ENCODE measurements around the gene UNC5B. TPM values are rescaled to one million over a fixed set of nuclear protein-coding genes. Genes with fewer than 3 reads are reported as not detected.
"Not testable (repeated sequence)": the region's sequence is repeated elsewhere in the genome, so short reads cannot be mapped to it uniquely, and the experiment has no call there.

The UNC5B gene
- total RNA-seq, 1 donor from 2014 or later, result 3.7 TPM

DNA sequence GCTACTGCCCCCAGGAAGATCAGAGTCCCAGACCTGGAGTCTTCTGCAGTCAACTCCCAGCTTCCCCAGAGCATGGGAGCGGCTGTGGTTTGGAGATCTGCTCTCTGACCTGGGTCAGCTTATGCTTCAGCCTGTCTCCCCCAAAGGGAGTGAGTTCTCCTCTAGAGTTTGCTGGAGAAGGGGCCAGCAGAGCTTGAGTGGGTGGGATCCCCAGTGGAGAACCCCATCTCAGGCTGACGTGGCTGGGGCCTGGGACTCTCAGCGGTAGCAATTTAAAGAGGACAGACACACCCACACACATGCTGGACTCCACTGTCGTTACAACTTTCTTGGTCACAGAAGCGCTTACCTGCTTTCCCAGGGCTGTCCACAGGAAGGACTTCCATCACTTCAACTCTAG is 6.3 kb downstream of the UNC5B start:
- no peak for DNase-seq (ENCODE audit: low spot score, unreplicated experiment)
- H3K27ac Mint-ChIP-seq, result no peak overlapping the region
- H3K4me3 Mint-ChIP-seq (ENCODE audit: low read depth), result no peak overlapping the region
- H3K27me3 Mint-ChIP-seq, result peaks cover 41% of the 10 kb centered on the region
- peaks cover 21% of the 10 kb centered on the region for H3K4me1 Mint-ChIP-seq (ENCODE audit: low read depth)
- H3K36me3 Mint-ChIP-seq (ENCODE audit: insufficient read depth), result no peaks in the 10 kb centered on the region
- no peaks in the 10 kb centered on the region for H3K9me3 Mint-ChIP-seq (ENCODE audit: low read depth)
- TF ChIP-seq, protein P1, sequence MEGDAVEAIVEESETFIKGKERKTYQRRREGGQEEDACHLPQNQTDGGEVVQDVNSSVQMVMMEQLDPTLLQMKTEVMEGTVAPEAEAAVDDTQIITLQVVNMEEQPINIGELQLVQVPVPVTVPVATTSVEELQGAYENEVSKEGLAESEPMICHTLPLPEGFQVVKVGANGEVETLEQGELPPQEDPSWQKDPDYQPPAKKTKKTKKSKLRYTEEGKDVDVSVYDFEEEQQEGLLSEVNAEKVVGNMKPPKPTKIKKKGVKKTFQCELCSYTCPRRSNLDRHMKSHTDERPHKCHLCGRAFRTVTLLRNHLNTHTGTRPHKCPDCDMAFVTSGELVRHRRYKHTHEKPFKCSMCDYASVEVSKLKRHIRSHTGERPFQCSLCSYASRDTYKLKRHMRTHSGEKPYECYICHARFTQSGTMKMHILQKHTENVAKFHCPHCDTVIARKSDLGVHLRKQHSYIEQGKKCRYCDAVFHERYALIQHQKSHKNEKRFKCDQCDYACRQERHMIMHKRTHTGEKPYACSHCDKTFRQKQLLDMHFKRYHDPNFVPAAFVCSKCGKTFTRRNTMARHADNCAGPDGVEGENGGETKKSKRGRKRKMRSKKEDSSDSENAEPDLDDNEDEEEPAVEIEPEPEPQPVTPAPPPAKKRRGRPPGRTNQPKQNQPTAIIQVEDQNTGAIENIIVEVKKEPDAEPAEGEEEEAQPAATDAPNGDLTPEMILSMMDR (IDR thresholded peaks at IDR 0.05; ENCODE audit: unreplicated experiment), result no peak

DNA sequence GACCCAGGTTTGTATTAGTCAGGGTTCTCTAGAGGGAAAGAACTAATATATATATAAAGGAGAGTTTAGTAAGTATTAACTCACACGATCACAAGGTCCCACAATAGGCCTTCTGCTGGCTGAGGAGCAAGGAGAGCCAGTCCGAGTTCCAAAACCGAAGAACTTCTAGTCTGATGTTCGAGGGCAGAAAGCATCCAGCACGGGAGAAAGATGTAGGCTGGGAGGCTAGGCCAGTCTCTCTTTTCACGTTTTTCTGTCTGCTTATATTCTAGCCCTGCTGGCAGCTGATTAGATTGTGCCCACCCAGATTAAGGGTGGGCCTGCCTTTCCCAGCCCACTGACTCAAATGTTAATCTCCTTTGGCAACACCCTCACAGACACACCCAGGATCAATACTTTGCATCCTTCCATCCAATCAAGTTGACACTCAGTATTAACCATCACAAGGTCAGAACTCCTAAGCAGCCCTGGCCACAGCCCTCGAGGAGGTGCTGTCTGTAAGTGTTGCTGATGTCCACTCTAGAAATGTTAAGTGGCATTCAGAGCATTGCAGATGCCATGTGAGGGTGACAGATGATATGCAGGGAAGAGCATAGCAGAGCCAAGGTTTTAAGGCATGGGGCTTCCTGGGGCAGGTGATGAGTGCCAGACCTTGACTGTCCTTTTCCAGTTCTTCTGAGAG is 7.0 kb downstream of the UNC5B start:
- H3K9me3 Mint-ChIP-seq (ENCODE audit: low read depth); H3K27ac Mint-ChIP-seq; DNase-seq (ENCODE audit: low spot score, unreplicated experiment); H3K4me3 Mint-ChIP-seq (ENCODE audit: low read depth); H3K36me3 Mint-ChIP-seq (ENCODE audit: insufficient read depth): not testable (repeated sequence)
- peaks cover 34% of the 10 kb centered on the region for H3K27me3 Mint-ChIP-seq
- H3K4me1 Mint-ChIP-seq (ENCODE audit: low read depth), result peaks cover 18% of the 10 kb centered on the region

DNA sequence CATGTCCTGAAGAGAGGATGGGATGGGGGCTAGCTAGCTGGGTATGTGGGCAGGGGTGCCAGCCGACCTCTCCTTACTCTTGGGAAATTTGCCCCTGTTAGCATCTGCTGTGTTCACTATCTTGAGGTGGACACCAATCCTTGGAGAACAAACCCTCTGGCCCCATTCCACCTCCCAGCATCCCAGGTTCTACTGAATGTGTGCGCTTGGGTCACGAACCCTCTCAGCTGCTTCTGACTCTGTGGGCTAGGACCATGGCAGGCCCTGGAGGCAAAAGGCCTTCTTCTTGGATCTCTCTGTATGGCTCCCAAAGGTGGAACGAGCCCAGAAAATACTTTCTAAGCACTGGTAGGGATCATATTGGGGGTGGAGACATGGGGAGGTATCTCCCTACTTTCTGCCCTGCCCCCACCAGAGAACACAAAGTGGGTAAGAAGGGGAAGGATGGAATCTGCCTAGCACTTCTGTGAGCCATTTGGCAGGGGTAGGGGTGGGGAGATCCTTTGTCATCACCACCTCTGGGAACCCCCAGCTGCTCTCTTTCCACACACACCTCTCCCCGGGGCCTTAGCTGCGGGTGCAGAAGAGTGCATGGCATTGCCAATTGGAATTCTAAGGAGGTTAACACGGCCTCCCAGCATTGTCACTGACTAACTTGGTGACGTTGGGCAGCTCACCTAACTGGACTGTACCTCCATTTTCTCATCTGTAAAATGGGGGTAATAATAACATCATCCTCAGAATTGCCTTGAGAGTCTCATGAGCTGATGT is 7.7 kb downstream of the UNC5B start:
- Mint-ChIP-seq H3K9me3 (ENCODE audit: low read depth) (no peaks in the 10 kb centered on the region), H3K27ac (no peak overlapping the region), H3K4me1 (ENCODE audit: low read depth) (peaks cover 17% of the 10 kb centered on the region), H3K4me3 (ENCODE audit: low read depth) (no peak overlapping the region), H3K36me3 (ENCODE audit: insufficient read depth) (no peaks in the 10 kb centered on the region), H3K27me3 (peaks cover 28% of the 10 kb centered on the region)
- TF ChIP-seq, protein P1 (IDR thresholded peaks at IDR 0.05; ENCODE audit: unreplicated experiment), result no peak
- no peak for DNase-seq (ENCODE audit: low spot score, unreplicated experiment)

DNA sequence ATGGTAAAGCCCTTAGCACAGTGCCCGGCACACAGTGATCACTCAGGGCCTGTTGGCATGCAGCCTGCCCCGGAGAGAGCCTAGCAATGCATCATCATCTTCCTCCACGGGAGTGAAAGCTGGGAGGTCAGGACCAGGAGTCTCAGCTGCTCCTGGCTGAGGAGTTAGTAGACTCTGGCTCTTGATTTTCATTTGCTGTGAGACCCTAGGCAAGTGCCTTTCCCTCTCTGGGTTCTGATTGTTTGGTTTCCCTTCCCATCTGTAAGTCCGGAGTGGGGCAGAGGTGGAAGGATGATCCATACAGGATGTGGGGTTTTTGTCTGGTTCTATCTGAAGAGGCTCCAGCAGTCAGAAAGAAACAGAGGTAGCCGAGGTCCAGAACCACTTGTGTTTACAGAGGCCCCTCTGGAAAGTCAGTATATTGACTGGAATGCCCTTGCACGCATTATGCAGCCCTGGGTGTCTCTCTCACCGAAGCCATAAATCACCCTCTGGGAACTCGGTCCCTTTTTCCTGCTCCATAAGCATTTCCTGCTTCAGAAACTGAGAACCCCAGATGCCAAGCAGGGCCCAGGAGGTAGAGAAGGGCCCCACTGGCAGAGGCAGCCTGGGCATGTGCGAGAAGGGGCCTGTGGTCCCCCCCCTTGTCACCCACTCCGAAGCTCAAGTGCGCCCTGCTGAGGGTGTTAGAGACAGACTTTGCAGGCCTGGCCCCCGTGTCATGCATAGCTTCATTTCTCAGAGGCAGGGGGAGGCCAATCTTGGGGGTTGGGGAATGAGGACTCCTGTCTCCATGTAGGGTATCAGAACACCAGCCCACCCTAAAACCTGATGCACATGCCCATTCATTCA is 8.5 kb downstream of the UNC5B start:
- Mint-ChIP-seq H3K36me3 (ENCODE audit: insufficient read depth) (no peaks in the 10 kb centered on the region), H3K9me3 (ENCODE audit: low read depth) (no peaks in the 10 kb centered on the region), H3K4me1 (ENCODE audit: low read depth) (peaks cover 15% of the 10 kb centered on the region), H3K4me3 (ENCODE audit: low read depth) (no peak overlapping the region), H3K27ac (no peak overlapping the region), H3K27me3 (peaks cover 22% of the 10 kb centered on the region)
- TF ChIP-seq, protein P1 (IDR thresholded peaks at IDR 0.05; ENCODE audit: unreplicated experiment), result no peak
- no peak for DNase-seq (ENCODE audit: low spot score, unreplicated experiment)

DNA sequence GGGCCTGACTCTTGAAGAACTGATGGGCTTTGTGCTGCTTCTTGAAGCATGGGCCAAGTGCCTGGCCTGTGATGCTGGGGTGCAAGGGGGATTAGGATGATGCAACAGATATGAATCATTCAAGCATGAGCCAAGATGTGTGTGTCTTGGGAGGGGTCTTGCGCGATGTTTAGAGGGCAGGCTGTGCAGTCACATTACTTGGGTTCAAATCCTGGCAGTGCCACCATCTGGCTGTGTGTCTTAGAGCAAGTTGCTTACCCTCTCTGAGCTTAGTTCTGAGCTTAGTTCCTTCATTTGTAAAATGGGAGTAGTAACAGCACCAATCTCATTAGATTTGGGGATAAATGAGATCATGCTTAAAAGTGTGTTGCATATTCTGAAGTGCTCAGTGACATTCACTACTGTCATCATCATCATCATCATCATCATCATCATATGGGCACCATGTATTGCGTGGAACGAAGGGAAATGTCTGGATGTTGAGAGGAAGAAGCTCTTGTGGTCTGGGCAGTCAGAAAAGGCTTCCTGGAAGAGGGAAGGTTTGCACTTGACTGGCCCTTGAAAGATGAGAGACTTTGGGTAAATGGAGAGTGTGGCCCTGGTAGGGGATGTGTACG is 9.3 kb downstream of the UNC5B start:
- TF ChIP-seq, protein P1 (IDR thresholded peaks at IDR 0.05; ENCODE audit: unreplicated experiment), result no peak
- H3K4me1 Mint-ChIP-seq (ENCODE audit: low read depth), result peaks cover 11% of the 10 kb centered on the region
- H3K27me3 Mint-ChIP-seq, result peaks cover 18% of the 10 kb centered on the region
- H3K9me3 Mint-ChIP-seq (ENCODE audit: low read depth), result no peaks in the 10 kb centered on the region
- H3K27ac Mint-ChIP-seq, result no peak overlapping the region
- DNase-seq (ENCODE audit: low spot score, unreplicated experiment), result no peak
- H3K4me3 Mint-ChIP-seq (ENCODE audit: low read depth), result no peak overlapping the region
- H3K36me3 Mint-ChIP-seq (ENCODE audit: insufficient read depth), result no peaks in the 10 kb centered on the region
